Purkinje cell (primary cell): ENCODE data around the gene C19orf47. TPM values are rescaled to one million over a fixed set of nuclear protein-coding genes. Genes with fewer than 3 reads are reported as not detected.

ENCODE experiments used
- polyA plus RNA-seq: library from polyadenylated mRNA; unstranded; fragments of >200 nt; fragmentation: Nextera tagmentation; gene quantifications from 2 replicates; pipeline ENCODE4 v1.2.1, GENCODE V29; 2014

Gene C19orf47, protein sequence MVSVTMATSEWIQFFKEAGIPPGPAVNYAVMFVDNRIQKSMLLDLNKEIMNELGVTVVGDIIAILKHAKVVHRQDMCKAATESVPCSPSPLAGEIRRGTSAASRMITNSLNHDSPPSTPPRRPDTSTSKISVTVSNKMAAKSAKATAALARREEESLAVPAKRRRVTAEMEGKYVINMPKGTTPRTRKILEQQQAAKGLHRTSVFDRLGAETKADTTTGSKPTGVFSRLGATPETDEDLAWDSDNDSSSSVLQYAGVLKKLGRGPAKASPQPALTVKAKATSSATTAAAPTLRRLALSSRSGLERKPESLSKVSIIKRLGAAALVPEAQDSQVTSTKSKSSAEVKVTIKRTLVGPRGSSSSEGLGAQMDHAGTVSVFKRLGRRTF
- 1.8 and 5.8 TPM in 2 replicates for polyA plus RNA-seq

DNA sequence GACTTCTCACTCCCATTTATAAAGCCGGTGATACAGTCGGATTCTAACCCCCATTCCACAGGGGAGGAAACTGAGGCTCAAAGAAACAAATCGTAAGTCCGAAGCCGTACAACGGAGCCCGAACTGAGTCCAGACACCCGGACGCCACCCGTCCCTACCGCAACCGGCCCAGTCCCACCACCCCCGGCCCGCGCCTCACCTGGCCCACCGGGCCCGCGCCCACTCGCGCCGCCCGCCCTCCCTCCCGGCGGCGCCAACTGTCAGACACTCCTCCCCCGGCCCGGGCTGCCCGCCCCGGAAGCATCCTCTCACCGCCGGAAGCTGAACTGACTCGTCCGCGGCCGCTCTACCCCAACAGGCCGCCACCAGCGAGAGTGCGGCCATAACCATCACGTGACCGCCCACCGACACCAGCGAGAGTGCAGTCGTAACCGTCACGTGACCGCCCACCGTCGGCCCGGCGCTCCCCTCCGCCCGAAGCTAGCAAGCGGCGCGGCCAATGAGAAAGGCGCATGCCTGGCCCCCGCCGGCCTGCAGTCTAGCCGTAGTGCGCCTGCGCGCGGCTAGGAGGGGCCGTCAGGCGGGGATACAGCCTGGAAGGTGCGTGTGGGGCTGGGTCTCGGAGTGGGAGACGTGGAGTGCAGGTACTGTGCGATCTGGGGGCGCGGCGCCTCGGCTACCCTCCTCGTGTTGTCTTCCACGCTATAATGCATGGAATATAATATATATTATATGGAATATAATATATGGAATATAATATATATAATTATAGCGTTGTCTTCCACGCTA is at the start of gene C19orf47, which contains the start of gene PLD3:
Gene C19orf47, minus strand, starts transcription at position 273 of the 789 bp plus-strand sequence. CDS start 6,540 bp downstream, outside the sequence.
Gene PLD3, plus strand, starts transcription at position 571 of the 789 bp plus-strand sequence. CDS start 17,789 bp downstream, outside the sequence.

DNA sequence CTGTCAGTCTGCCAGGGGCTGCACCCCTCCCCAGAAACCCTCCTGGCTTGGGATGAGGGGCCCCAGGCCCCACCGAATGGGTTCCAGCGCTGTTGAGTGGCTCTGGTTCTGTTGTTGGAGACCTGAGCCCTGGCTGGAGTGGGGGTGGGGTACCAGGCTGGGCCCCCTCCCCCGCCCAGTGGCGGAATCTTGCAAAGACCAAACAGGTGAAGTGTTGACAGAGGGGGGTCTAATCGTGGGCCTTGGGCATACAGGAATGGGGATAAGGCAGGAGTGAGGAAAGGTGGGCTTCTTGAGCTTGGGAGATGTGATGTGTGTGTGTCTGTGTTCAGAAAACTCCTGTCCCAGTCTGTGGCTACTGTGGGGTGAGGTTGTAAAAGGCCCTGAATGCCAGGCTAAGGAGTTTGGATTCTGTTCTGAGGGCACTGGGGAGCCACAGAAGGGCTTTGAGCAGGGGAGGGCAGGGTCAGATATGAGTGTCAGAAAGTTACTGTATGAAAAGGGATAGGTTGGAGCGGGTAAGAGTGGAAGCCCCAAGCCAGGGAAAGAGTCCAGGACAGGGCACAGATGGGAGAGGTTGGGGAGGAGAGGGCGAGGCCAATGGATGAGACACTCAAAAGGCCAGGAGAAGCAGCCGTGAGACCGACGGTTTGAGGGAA is 42.0 kb upstream of the C19orf47 start, which contains the start of gene HIPK4:
Gene HIPK4, minus strand, starts transcription at position 98 of the 659 bp plus-strand sequence. CDS start 279 bp downstream, outside the sequence.

DNA sequence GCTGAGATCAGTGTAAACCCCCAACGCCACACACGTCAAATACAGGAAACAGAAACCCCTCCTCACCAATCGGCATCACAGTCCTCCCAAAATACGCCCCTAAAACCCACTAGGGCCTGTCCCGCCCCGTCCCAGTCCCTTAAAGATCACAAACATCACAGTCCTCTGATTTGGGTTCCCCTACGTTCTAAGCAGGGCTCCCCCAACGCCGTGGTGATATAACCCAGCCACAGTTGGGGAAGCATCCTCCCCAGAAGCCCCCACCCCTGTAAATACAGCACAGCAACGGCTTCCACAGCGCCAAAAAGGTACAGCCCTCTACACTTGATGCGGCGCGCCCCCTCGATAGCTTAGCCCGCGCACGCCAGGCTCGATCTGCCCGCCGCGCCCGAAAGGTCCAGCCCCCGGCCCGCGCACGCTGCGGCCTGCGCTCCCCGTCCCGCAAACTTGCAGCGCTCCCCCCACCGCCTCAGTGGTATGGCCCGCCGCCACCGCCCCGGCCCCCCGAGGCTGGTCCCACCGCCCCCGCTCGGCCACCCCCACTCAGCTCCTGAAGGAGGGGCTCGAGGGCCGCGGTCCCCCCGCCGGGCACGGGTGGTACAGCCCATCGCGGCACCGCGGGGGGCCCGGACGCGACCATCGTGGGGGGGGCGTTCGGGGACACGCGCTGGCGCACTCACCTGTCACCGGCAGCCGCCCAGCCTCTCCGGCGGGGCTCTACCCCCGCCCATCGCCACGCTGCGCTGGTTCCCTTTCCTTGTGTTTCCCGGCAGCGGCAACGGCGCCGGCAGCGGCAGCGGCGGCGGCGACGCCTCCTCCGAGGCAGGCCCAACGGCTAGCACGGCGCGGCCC is 63.5 kb downstream of the C19orf47 start, which contains the start of gene AKT2:
Gene AKT2, minus strand, starts transcription at position 845 of the 852 bp plus-strand sequence. CDS start 20,078 bp downstream, outside the sequence.

Other genes starting within 250 kb of the C19orf47 start
- not detected in 2 replicates for gene MAP3K10, start 157.0 kb downstream of the C19orf47 start, polyA plus RNA-seq
- gene TTC9B, start 130.0 kb downstream of the C19orf47 start, polyA plus RNA-seq = 1.6 and 14.9 TPM in 2 replicates
- 0.73 TPM in 1 of 2 replicates, not detected in the other for gene CCNP, start 121.7 kb downstream of the C19orf47 start, polyA plus RNA-seq
- 1.6 and 2.2 TPM in 2 replicates for gene AKT2, start 63.1 kb downstream of the C19orf47 start, polyA plus RNA-seq
- gene PLD3, start 298 bp upstream of the C19orf47 start, polyA plus RNA-seq = 22.3 and 41.9 TPM in 2 replicates
- gene HIPK4, start 41.8 kb upstream of the C19orf47 start, polyA plus RNA-seq = 1.0 TPM in 1 of 2 replicates, not detected in the other
- not detected in 2 replicates for gene PRX, start 65.0 kb upstream of the C19orf47 start, polyA plus RNA-seq
- gene SERTAD1, start 77.6 kb upstream of the C19orf47 start, polyA plus RNA-seq = 0.52 and 2.1 TPM in 2 replicates
- 0.43 and 2.0 TPM in 2 replicates for gene SERTAD3, start 95.9 kb upstream of the C19orf47 start, polyA plus RNA-seq
- 39.0 and 55.0 TPM in 2 replicates for gene BLVRB, start 117.3 kb upstream of the C19orf47 start, polyA plus RNA-seq
- 3.2 and 3.4 TPM in 2 replicates for gene SPTBN4, start 118.6 kb upstream of the C19orf47 start, polyA plus RNA-seq
- 3.2 and 11.4 TPM in 2 replicates for gene SHKBP1, start 228.5 kb upstream of the C19orf47 start, polyA plus RNA-seq